ENCODE data around the gene ZNF783.

- TF ChIP-seq, protein P1, sequence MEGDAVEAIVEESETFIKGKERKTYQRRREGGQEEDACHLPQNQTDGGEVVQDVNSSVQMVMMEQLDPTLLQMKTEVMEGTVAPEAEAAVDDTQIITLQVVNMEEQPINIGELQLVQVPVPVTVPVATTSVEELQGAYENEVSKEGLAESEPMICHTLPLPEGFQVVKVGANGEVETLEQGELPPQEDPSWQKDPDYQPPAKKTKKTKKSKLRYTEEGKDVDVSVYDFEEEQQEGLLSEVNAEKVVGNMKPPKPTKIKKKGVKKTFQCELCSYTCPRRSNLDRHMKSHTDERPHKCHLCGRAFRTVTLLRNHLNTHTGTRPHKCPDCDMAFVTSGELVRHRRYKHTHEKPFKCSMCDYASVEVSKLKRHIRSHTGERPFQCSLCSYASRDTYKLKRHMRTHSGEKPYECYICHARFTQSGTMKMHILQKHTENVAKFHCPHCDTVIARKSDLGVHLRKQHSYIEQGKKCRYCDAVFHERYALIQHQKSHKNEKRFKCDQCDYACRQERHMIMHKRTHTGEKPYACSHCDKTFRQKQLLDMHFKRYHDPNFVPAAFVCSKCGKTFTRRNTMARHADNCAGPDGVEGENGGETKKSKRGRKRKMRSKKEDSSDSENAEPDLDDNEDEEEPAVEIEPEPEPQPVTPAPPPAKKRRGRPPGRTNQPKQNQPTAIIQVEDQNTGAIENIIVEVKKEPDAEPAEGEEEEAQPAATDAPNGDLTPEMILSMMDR (IDR thresholded peaks at IDR 0.05; ENCODE audit: low read length) = no peak
- TF ChIP-seq EZH2 (IDR thresholded peaks at IDR 0.05; ENCODE audit: borderline replicate concordance, low read length) = no peak
Measured at GRCh38 chr7:149283321-149283720, 21.3 kb downstream of the ZNF783 start.

All from OCI-LY1 (cell line).